Gastrocnemius medialis (tissue), 4 donors: Measurements from ENCODE around the gene LRRN2.

Source experiments
- POLR2A ChIP-seq, 2 donors: fragments of 450-650 bp; IDR thresholded peaks; one replicate each; pipeline ENCODE4 v1.6.1; 2017; ENCODE audit warnings: antibody characterized with exemption in 2 of 2, mild to moderate bottlenecking in 2 of 2, moderate library complexity in 2 of 2
- TF ChIP-seq, protein P1 (sequence below), 5 experiments: fragments of 450-650 bp in 3 of 5; fragments of 200-600 bp in 2 of 5; sonication (generic) in 2 of 5; IDR thresholded peaks in 4 of 5; conservative IDR thresholded peaks in 1 of 5; 1 replicate in 4 of 5; 2 replicates in 1 of 5; pipeline ENCODE4 v1.5.1; 2016 to 2019; ENCODE audit warnings: antibody characterized with exemption in 5 of 5, mild to moderate bottlenecking in 3 of 5, moderate library complexity in 3 of 5

DNA sequence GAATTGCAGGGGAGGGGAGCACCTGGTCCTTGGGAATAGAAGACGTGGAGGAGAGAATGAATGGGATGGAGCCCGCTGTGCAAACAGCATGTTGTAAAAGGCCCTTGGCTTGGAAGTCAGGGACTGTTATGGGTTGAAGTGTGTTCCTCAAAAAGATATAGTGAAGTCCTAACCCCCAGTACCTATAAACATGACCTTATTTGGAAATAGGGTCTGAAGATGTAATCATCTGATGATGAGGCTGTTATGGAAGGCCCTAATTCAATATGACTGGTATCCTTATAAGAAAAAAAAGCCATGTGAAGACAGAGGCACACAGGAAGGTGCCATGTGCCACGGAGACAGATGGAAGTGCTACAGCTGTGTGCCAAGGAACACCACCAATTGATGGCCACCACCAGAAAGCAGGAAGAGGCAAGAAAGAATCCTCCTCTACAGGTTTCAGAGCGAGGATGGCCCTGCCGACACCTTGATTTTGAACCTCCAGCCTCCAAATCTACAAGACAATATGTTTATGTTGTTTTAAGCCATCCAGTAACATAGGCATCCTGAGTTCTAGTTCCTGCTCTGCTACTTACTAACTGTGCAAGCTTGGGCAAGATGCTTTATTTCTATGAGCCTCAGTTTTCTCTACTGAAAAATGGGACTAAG lies 51.2 kb downstream of the LRRN2 start:
- TF ChIP-seq, protein P1, sequence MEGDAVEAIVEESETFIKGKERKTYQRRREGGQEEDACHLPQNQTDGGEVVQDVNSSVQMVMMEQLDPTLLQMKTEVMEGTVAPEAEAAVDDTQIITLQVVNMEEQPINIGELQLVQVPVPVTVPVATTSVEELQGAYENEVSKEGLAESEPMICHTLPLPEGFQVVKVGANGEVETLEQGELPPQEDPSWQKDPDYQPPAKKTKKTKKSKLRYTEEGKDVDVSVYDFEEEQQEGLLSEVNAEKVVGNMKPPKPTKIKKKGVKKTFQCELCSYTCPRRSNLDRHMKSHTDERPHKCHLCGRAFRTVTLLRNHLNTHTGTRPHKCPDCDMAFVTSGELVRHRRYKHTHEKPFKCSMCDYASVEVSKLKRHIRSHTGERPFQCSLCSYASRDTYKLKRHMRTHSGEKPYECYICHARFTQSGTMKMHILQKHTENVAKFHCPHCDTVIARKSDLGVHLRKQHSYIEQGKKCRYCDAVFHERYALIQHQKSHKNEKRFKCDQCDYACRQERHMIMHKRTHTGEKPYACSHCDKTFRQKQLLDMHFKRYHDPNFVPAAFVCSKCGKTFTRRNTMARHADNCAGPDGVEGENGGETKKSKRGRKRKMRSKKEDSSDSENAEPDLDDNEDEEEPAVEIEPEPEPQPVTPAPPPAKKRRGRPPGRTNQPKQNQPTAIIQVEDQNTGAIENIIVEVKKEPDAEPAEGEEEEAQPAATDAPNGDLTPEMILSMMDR (IDR thresholded peaks at IDR 0.05 in 4 of 5, conservative IDR thresholded peaks at IDR 0.05 in 1 of 5): no peak
- TF ChIP-seq POLR2A (IDR thresholded peaks at IDR 0.05): no peak
